HG03571 (cell line): Measurements from ENCODE around the gene OTUB1.

Experiments used
- ATAC-seq: cut with Tn5 transposase; IDR thresholded peaks from one replicate; pipeline ENCODE4 v1.9.1; 2021; ENCODE audit not compliant: unreplicated experiment

Gene OTUB1

GRCh38 chr11:63974259-63975143 is 11.7 kb upstream of the OTUB1 start, which contains the start of gene COX8A:
COX8A (plus strand) TSS chr11:63974620; CDS start chr11:63974681, 61 bp downstream.
- peak; percentile 95 for ATAC-seq

GRCh38 chr11:63978551-63979239 is 7.5 kb upstream of the OTUB1 start:
- ATAC-seq: no peak

GRCh38 chr11:63979426-63979825 is 6.8 kb upstream of the OTUB1 start:
- no peak for ATAC-seq

- peak; percentile 40 for ATAC-seq
Observed at GRCh38 chr11:63985812-63986155, 454 bp upstream of the OTUB1 start.

GRCh38 chr11:63986932-63987513 is 785 bp downstream of the OTUB1 start:
- ATAC-seq: no peak

GRCh38 chr11:63991558-63991957 is 5.3 kb downstream of the OTUB1 start:
- no peak for ATAC-seq

- no peak for ATAC-seq
Observed at GRCh38 chr11:63993100-63993499, 6.9 kb downstream of the OTUB1 start.

- no peak for ATAC-seq
Observed at GRCh38 chr11:63993993-63994392, 7.8 kb downstream of the OTUB1 start.

GRCh38 chr11:63996512-63996911 is 10.3 kb downstream of the OTUB1 start:
- no peak for ATAC-seq

GRCh38 chr11:63997104-63997700 is 11.0 kb downstream of the OTUB1 start:
- ATAC-seq: no peak

GRCh38 chr11:63997801-63998337 is 11.6 kb downstream of the OTUB1 start:
- ATAC-seq: no peak

- no peak for ATAC-seq
Observed at GRCh38 chr11:63998558-63999348, 12.5 kb downstream of the OTUB1 start.

GRCh38 chr11:63999349-64000025 is 13.2 kb downstream of the OTUB1 start:
- ATAC-seq: no peak

GRCh38 chr11:64000026-64000739 is 13.9 kb downstream of the OTUB1 start:
- no peak for ATAC-seq

GRCh38 chr11:64000740-64001483 is 14.7 kb downstream of the OTUB1 start:
- ATAC-seq: no peak

GRCh38 chr11:64001484-64002420 is 15.5 kb downstream of the OTUB1 start:
- no peak for ATAC-seq

GRCh38 chr11:64003807-64004589 is 17.8 kb downstream of the OTUB1 start:
- no peak for ATAC-seq
